HL-60/S4 (cell line): ENCODE measurements around the gene YWHAG.
"Not testable (repeated sequence)": the region's sequence is repeated elsewhere in the genome, so short reads cannot be mapped to it uniquely, and the experiment has no call there.

Experiments
- in situ Hi-C: fragments of 300-500 bp; cut with MboI; formaldehyde crosslinking; loops from 2 replicates; pipeline ENCODE4 v1.14.3; 2022; ENCODE audit warnings: low sequenced_read_pairs

Gene YWHAG

GRCh38 chr7:76358481-76359110 lies at the start of gene YWHAG:
Gene YWHAG (minus strand): TSS chr7:76358991. CDS start chr7:76358808, 183 bp downstream.
- in situ Hi-C loops = no loop called here

GRCh38 chr7:76408121-76408560 lies 49.4 kb upstream of the YWHAG start:
- in situ Hi-C loops = no loop called here

GRCh38 chr7:76407718-76408117 lies 48.9 kb upstream of the YWHAG start:
- in situ Hi-C loops = no loop called here

GRCh38 chr7:76405738-76406137 lies 46.9 kb upstream of the YWHAG start:
- in situ Hi-C loops = no loop called here

GRCh38 chr7:76403780-76404494 lies 45.1 kb upstream of the YWHAG start:
- in situ Hi-C loops = no loop called here

- in situ Hi-C loops = not testable (repeated sequence)
These were observed 44.3 kb upstream of the YWHAG start for GRCh38 chr7:76403097-76403496.

- in situ Hi-C loops = no loop called here
These were observed 41.5 kb upstream of the YWHAG start for GRCh38 chr7:76400248-76400647.

GRCh38 chr7:76397409-76398183 lies 38.8 kb upstream of the YWHAG start:
- in situ Hi-C loops = no loop called here

GRCh38 chr7:76396864-76397263 lies 38.1 kb upstream of the YWHAG start:
- in situ Hi-C loops = no loop called here

GRCh38 chr7:76395965-76396726 lies 37.4 kb upstream of the YWHAG start:
- in situ Hi-C loops = no loop called here

GRCh38 chr7:76395605-76395964 lies 36.8 kb upstream of the YWHAG start:
- in situ Hi-C loops = not testable (repeated sequence)

- in situ Hi-C loops = no loop called here
These were observed 36.2 kb upstream of the YWHAG start for GRCh38 chr7:76394957-76395356.

- in situ Hi-C loops = no loop called here
These were observed 34.6 kb upstream of the YWHAG start for GRCh38 chr7:76393116-76394031.

GRCh38 chr7:76392531-76393115 lies 33.8 kb upstream of the YWHAG start:
- in situ Hi-C loops = no loop called here

- in situ Hi-C loops = no loop called here
These were observed 31.3 kb upstream of the YWHAG start for GRCh38 chr7:76390092-76390491.

- in situ Hi-C loops = not testable (repeated sequence)
These were observed 29.0 kb upstream of the YWHAG start for GRCh38 chr7:76387789-76388188.

GRCh38 chr7:76386691-76387260 lies 28.0 kb upstream of the YWHAG start:
- in situ Hi-C loops = no loop called here

GRCh38 chr7:76383089-76383944 lies 24.5 kb upstream of the YWHAG start:
- in situ Hi-C loops = no loop called here
